ENCODE results near the gene ARRDC3.

- TF ChIP-seq CTCF (IDR thresholded peaks at IDR 0.05) (no peak), POLR2A (IDR thresholded peaks at IDR 0.05) (no peak), EP300 (IDR thresholded peaks at IDR 0.05) (no peak)
Observed at GRCh38 chr5:91381239-91381773, 1.8 kb downstream of the ARRDC3 start.
